GM19328 (cell line): ENCODE data around the gene OR2A42.
"Not testable (repeated sequence)": the region's sequence is repeated elsewhere in the genome, so short reads cannot be mapped to it uniquely, and the experiment has no call there.

ENCODE experiments used
- ATAC-seq: cut with Tn5 transposase; IDR thresholded peaks from one replicate; pipeline ENCODE4 v1.9.1; 2021; ENCODE audit warnings: mild to moderate bottlenecking, moderate library complexity; ENCODE audit not compliant: unreplicated experiment

OR2A42 gene

DNA sequence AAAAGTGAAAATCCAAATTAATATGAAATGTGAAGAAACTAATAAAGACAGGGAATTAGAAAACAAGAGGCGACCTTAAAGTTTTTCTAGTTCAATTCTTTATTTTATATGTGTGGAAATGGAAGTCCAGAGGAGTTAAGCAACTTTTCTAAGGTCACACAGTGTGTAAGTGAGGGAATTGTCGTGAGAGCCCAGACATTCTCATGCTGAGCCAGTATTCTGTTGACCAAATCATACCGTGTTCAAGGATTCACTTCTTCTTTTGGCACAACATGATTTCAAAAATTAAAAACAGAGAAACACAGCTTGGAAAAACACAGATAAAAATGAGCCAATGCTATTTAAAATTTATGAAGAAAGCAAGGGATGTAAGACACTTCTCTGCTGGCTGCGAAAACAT lies 12.5 kb downstream of the OR2A42 start:
- not testable (repeated sequence) for ATAC-seq

- ATAC-seq, result not testable (repeated sequence)
Measured at GRCh38 chr7:144223675-144224074, 15.7 kb downstream of the OR2A42 start.

DNA sequence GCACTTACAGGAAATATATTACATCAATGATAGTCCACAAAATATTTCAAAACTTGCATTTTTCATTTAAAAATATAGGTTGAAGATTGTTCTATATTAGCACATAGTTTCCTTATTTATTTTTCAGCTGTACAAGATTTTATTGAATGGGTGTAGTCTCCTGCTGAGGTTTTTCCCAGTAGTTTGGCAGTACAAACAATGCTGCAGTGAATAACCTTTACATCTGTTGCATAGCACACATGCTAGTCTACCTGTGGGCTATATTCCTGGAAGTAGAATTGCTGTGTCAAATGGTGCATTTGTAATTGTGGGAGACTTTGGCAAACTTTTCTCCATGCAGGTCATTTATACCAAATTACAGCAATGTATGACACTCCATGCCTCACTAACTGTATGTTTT lies 18.9 kb downstream of the OR2A42 start:
- ATAC-seq, result not testable (repeated sequence)

GRCh38 chr7:144219149-144219548 lies 20.3 kb downstream of the OR2A42 start:
- ATAC-seq, result not testable (repeated sequence)

DNA sequence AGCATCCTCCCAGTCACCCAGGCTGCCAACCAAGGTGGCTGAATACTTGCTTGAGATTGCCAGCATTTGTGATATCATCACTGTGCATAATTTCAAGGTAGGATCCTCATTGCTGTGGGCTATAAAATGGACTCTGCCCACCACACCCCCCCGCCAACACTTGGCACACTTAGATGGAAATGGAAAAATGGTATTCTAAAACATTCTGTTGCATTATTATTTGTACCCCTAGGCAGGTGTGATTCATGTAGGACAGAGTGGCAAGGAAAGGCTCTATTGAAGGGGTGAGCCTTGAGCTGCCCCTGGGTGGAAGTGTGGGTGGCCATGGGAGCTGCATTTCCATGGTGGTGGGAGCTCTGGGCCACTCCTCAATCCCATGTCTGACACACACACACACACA lies 20.8 kb downstream of the OR2A42 start:
- not testable (repeated sequence) for ATAC-seq

- not testable (repeated sequence) for ATAC-seq
Measured at GRCh38 chr7:144217200-144217599, 22.2 kb downstream of the OR2A42 start.

DNA sequence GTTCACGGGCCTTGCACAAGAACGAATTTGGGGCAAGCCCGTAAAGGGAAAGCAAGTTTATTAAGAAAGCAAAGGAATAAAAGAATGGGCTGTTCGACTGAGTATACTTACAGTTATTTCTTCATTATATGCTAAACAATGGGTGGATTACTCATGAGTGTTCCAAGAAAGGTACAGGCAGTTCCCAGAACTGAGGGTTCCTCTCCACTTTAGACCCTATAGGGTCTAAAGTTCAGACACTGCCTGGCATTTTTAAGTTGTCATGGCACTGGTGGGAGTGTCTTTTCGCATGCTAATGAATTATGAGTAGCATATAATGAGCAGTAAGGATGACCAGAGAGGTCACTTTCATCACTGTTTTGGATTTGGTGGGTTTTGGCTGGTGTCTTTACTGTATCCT lies 34.1 kb downstream of the OR2A42 start:
- not testable (repeated sequence) for ATAC-seq

- not testable (repeated sequence) for ATAC-seq
Measured at GRCh38 chr7:144203086-144203485, 36.3 kb downstream of the OR2A42 start.

GRCh38 chr7:144201978-144202377 lies 37.4 kb downstream of the OR2A42 start:
- ATAC-seq, result not testable (repeated sequence)

DNA sequence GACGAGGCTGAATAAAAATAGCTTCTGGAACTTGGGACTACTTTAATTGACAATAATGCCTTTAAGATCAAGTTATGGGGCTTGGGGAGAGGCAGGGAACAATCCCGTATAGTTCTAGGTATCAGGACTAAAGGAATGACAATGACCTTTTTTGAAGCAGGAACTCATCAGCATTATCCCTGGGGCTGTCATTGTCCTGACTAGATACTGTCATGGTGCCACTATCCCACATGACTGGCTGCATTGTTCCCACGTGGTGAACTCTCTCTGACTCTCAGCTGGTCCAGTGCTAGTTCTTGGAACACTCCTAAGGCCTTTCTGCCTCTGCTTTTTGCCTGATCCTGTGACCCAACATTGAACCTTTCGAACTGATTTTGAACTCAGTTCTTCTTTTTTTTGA lies 40.5 kb downstream of the OR2A42 start:
- not testable (repeated sequence) for ATAC-seq

DNA sequence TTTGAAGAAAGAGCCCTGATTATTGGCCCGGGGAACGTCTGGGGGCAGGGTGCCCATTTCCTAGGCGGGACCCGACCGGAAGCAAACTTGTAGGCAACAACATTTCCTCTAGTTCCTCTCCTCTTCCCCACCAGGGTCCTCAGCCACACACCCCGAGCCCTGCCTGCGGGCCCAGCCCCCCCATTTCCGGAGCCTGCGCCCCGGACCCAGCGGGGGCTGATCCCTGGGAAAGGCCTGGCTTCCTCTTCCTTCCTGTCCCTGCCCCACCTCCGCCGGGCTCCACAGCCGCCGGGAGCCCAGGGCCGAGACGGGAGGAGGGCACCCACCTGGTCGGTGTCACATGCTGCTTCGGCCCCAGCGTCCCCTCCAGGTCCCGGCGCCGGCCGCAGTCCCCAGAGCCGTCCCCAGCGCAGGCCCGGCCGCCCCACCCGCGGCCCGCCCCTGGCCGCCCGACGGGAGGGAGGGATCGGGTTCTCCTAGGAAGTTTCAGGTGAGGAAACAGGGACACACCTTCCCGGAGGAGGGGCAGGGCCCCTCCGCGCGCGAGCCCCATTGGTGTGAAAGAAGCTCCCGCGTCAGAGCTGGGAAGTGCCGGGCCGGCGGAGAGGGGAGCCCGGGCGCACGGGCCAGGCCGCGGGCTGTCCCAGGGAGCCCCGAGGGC lies 44.1 kb downstream of the OR2A42 start, which contains the start of gene ARHGEF35:
ARHGEF35 (minus strand) TSS at position 622 of the 661 bp plus-strand sequence. CDS start 7,450 bp downstream, outside the sequence.
- peak; percentile 74 for ATAC-seq

DNA sequence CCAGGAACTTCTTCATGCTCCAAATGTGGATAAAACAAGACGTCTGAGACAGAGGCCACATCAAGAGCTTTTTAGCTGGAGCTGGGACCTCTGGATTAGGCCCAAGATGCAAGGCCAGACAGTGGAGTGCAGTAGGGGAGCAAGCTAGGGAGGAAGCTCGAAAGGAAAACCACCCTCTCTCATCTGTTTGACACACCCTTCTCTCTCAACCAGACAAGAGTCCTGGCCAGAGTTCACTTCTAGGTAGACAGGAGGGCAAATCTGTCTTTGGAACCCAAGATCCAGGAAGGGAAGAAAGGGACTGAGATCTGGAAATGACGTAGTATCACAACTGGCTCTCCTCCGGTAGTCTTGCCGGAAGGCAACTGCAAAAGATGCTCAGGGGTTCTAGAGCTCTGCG lies 45.0 kb downstream of the OR2A42 start:
- ATAC-seq, result not testable (repeated sequence)

DNA sequence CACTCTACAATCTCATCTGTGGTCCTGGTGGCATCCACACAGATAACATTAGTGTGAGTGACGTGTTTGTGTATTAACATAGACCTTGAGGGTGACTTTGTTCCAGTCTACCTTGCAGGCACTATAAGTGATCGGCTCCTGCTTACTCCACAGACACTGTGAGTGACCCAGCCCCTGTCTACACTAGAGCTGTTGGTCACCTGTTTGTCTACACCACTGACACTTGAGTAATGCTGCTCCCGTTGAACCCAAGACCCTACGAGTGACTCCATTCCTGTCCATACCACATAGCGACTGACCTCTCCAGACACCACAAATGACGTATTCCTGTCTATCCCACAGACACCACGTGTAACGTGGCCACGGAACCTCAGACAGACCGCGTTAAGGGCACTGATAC lies 45.6 kb downstream of the OR2A42 start:
- not testable (repeated sequence) for ATAC-seq

GRCh38 chr7:144188578-144189171 lies 50.7 kb downstream of the OR2A42 start:
- ATAC-seq, result not testable (repeated sequence)

DNA sequence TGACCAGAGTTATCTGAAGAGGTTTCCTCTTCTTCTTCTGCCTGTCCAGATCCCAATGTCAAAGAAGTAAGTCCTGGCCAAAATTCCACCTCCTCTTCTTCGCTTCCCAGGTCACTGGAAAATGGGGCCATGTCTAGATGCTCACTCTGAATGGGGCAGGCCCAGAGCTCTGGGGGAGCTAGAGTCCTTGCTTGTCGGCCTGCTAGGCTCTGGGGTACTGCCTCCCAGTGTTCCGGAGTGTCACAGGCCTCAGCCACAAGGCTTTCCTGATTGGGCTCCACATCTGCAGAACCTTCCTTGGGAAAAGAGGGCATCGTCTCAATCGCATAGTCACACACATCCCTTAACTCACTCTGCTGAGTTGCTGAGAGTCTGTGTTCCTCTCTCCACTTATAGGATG lies 51.6 kb downstream of the OR2A42 start:
- not testable (repeated sequence) for ATAC-seq

DNA sequence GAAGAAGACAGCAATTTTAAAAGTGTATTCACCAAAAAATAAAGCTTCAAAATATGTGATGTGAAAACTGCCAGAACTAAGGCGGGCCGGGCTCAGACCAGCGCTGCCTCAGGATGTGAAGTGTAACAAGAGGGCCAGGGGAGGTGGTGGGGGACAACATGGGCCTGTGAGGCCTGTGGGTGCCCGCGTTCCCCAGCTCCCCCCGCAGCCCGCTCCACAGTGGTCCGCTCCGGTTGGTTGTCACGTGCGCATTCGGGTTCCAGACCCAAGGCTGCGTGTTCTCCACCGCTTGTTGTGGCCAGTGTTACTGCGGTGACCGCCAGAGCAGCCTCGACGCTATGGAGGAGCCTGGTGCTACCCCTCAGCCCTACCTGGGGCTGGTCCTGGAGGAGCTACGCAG lies 56.2 kb downstream of the OR2A42 start, which contains the start of gene CTAGE4:
CTAGE4 (plus strand) TSS at position 301 of the 400 bp plus-strand sequence; CDS start at position 339, 38 bp downstream.
- not testable (repeated sequence) for ATAC-seq

DNA sequence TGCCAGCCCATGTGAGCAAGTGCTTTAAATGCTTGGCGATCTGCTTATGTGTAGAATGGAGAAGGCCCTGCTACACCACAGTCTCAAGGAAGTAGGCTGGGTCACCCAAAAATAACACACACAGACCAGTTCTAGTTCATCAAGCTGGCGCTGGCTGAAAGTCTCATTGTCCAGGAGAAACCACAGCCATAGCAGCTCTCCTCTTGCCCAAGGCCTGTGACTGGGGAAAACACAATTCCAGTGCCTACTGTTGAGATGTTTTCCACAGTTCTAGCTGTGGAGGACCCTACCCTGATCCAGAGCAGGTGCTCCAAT lies 60.3 kb downstream of the OR2A42 start:
- not testable (repeated sequence) for ATAC-seq

- ATAC-seq, result peak; percentile 95
Measured at GRCh38 chr7:144178380-144179164, 60.8 kb downstream of the OR2A42 start.
